Measurements from ENCODE around the gene PHACTR1.
A peak's percentile ranks its signal among the peaks of the same experiment; 100 is the strongest.
"Not testable (repeated sequence)": the region's sequence is repeated elsewhere in the genome, so short reads cannot be mapped to it uniquely, and the experiment has no call there.

Gene PHACTR1

DNA sequence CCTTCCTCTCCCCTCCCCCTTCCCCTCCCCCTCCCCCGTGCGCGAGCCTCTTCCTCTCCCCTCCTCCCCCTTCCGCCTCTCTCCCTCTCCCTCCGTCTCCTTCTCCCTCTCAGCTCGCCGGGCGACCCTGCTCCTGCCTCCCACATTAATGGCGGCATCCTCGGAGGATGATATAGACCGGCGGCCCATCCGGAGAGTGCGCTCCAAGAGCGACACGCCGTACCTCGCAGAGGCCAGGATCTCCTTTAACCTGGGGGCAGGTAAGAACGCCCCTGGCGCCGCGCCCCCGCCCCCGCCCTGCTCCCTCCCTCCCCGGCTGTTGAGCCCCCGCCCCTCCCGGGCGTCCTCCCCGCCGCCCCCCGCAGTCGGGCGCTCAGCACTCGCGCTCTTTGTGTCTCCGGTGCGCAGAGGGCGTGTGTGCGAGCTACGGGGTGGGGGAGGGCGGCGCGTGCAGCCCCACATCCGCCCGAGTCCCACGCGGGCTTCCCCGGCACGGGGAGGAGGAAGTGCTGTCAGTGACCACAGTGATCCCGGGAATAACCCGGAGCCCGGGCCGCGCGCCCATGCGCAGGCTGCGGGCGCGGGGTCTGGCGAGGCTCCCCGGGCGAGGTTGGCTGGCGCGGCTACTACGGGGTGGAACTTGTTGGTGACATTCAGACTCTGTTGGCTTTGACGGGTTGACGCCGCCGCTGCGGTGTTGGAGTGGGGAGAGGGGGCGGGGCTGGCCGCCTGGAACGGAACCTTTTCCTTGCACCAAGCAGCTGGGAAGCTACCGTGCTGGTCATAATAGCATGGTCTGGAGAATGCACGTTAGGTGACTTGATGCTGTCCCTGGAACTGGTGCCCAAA, 33.2 kb downstream of the PHACTR1 start:
- DNase-seq: no peak

DNA sequence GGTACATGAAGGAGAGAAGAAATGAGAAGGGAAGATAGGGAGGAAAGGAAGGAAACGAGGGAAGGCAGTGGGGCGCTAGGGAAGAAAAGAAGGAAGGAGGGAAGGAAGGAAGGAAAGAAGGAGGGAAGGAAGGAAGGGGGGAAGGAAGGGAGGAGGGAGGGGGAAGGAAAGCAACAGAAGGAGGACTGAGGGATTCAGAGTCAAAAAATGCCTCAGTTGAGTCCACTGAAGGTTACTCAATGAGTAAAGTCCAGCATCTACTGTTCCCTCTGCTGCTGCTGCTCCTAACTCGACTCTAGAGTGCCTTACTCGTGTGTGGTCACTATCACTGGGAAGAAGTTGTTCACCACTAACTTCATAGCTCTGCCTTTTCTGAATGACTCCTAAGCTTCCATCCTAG, 33.8 kb downstream of the PHACTR1 start:
- no peak for DNase-seq

DNA sequence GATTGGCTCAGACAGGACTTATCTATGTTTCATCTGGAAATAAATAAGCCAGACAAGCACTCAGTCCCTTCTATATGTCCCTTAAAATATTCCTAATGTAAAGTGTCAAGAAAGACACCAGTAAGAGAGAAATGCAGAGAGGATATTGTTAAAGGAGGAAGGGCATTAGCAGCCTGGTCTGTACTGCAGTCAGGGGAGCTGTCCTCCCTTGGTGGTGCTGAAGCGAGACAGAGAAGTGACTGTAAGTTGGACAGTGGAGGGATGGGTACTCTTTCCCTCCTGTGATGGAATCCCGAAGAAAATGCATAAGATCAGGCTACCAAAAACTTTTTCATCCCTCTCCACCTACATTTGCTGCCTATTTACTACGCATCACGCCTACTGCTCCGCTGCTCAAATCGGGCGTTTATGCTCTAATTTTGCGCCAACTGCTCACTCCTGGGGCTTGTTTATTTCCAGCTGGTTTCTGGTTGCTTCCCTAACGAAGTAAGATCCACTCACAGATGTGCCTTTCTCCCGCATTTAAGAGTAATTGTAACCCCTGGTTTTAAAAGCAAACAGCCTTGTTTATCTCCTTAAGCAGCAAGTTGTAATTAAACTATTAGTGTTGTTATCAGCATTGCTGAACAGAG, 35.2 kb downstream of the PHACTR1 start:
- peak in 1 of 4 experiments; percentile 2 for DNase-seq

DNA sequence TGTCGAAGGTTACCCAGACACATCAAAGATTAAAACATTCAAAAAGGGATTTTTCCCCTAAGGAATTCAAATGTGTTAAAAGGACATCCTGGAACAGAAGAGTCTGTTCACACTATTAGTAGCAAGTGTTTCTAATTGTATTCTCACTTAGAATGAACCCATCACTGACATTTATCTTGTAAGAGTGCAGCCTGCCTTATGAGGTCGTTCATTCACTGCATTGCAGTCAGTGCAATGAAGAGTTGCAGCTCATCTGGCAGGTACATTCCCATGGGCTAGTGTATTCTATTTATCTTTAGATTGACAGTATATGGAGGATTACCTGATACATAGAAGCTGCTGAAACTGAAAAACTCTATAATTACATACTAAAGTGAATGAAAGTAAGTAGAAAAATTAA, 36.5 kb downstream of the PHACTR1 start:
- no peak for DNase-seq

GRCh38 chr6:12760226-12760625, 43.7 kb downstream of the PHACTR1 start:
- DNase-seq: no peak

- no peak for DNase-seq
Observed at GRCh38 chr6:12760911-12761310, 44.3 kb downstream of the PHACTR1 start.

DNA sequence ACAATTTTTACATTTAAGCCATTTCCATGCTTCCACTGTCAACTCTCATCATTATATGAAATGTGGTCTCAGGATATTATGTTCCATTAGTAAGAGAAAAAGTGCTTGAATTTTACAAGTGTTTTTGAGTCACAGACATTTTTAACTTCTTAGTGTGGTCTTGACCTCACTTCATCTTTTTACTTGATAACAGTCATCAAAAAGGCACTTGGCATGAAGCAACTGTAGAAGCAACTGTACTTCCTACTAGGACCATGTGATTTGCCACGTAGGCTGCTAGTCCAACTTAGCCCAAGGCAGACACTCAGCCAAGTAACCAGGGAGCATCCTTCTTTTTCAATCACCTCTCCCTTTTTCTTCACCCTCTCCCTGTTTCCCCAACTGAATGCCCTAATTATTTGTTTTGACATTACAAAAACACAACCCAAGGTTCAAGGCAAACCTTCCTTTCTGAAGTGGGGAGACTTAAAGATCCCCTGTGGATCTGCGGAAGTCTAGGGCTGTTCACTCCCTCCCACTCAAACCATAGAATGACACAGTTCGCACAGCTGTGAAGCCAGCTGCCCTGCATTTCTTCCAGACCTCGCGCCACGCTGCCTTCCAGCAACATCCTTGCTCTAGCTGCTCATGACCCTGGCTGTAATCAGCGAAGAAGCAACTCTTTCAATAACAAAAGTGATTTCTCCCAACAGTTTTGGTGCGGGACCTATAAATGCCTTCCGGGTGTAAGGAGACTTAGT, 45.0 kb downstream of the PHACTR1 start:
- DNase-seq: no peak

GRCh38 chr6:12762731-12763434, 46.3 kb downstream of the PHACTR1 start:
- DNase-seq: not testable (repeated sequence)

DNA sequence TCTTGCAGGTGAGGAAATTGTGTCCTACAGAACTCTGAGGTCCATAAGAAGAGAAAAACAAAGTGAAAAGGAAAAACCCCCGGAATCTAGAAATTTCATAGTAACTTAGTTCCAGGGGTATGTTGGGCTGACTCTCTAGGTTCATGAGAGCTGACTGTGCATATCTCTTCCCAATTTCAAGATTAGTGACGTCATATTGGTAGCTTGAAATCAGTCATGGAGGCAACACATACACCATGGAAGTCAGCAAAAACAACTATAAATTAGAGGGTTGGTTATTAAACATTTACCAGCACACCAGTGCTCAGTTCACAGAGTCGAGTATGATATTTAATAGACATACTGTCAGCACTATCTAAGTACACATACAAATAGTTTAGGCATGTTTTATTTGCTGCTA, 49.8 kb downstream of the PHACTR1 start:
- no peak for DNase-seq

GRCh38 chr6:12767016-12767415, 50.4 kb downstream of the PHACTR1 start:
- no peak for DNase-seq

- DNase-seq: no peak
Observed at GRCh38 chr6:12769556-12770256, 53.1 kb downstream of the PHACTR1 start.

DNA sequence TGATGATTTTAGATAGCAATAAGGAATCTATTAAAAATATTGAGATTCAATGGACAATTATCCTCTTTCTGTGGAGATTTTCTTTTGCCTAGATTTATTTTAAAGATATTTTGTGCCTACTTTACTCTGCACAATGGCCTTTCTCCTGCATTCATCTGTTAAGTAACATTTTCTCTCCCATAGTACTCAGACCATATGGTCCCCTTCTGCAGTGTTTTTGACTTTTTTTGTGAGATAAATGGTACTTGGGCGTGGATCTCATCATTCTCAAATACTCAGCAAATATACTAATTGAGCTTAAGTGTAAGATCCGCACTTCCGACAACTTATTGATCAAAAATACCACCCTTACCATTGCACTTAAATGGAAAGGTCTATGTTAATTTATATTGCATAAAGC, 55.8 kb downstream of the PHACTR1 start:
- no peak for DNase-seq

DNA sequence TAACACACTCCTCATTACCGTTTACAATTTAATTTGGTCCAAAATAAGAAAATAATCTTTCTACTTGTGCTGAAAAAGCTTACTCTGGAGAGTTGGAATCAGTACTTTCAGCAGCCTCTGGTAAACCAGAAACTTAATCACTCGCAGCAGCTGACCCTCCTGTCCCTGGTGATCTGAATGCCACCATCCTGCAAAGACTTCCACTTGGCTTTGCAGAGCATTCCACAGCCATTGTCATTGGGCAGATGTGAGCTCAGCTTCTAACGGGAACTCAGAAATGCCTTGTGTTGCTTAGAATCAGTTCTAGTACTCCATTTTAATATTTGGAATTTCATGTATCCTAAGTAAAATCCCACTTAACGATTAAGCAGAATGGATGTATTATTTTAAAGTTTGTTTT, 59.7 kb downstream of the PHACTR1 start:
- DNase-seq: no peak

GRCh38 chr6:12779772-12780171, 63.2 kb downstream of the PHACTR1 start:
- no peak for DNase-seq

DNA sequence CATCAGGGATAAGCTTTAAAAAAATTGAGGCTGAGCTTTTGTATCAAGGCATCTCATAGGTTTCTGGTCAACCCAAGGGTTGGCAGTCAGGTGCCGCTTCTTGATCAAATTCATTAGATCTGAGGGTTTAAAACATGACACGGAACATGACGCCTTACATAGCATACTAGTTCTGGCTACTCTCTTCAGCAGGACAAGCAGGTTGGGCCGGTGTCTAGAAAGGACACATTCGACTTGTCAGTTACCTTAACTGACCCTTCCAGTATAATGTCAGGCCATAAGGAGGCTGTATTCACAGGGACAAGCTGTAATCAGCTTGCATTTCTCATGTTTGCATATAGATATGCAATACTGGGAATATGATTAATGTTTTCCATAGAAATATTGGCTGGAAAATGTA, 65.6 kb downstream of the PHACTR1 start:
- DNase-seq: no peak

DNA sequence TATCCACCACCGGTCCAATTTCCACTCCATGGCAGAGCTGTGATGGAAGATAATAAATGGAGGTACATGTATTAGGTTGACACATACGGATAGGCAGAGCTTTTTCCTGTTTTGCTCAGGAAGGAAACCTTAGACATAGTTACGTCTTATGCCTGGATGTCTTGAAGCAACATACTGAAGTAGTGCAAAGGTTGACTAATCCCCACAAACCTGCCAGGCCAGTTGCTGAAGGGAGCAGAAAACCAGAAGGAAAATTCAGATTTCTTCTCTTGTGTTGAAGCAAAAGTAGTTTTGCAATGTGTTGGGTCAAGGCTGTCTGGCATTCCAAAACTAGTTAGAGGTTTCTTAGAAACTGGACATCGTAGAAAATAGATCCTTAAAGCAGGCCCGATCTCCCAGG, 68.7 kb downstream of the PHACTR1 start:
- no peak for DNase-seq

DNA sequence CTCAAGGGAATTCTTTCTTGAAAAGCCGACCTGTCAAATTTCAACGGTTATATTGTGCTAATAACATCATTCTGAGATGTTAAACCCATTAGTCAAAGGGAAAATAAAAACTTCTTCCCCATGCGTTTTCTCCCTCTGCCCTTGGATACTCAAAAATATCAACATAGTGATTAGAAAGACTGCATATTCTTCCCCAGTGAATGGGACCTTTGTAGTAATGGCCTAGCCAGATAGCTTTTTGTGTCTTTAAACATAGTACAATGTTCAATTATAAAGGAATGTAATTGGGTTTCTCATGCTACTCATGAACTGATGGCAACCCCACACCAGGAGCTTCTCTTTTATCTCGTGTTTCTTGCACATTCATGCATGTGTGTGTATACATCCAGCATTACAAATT, 69.4 kb downstream of the PHACTR1 start:
- no peak for DNase-seq

GRCh38 chr6:12791371-12791770, 74.8 kb downstream of the PHACTR1 start:
- DNase-seq: no peak

- DNase-seq: no peak
Observed at GRCh38 chr6:12798326-12798725, 81.8 kb downstream of the PHACTR1 start.

DNA sequence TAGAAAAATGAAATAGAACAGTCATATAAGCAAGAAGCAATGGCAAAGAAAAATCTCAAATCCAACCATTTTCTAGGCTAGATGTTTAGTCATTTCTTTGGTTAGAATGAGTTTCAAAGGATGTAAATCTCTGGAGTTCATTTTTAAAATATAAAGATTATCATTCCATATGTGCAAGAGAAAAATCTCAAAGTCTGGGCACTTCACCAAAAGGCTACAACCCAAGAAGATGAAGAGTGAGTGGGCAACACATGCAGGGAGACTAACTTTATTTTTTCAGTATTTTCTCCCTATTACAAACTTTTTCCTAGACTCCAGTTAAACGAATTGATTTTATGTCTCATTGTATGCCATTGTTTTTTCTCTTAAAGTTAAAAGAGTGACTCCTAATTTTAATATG, 83.6 kb downstream of the PHACTR1 start:
- no peak for DNase-seq

- DNase-seq: no peak
Observed at GRCh38 chr6:12801141-12801540, 84.6 kb downstream of the PHACTR1 start.

- DNase-seq: no peak
Observed at GRCh38 chr6:12802440-12802839, 85.9 kb downstream of the PHACTR1 start.

- no peak for DNase-seq
Observed at GRCh38 chr6:12803486-12803885, 86.9 kb downstream of the PHACTR1 start.

Data from activated naive CD4-positive, alpha-beta T cell (primary cell).